Hematopoietic multipotent progenitor cell (in vitro differentiated cells): ENCODE data around the gene PBLD. TPM values are rescaled to one million over a fixed set of nuclear protein-coding genes. Genes with fewer than 3 reads are reported as not detected.
"Not testable (repeated sequence)": the region's sequence is repeated elsewhere in the genome, so short reads cannot be mapped to it uniquely, and the experiment has no call there.

Experiments used
- DNase-seq, 3 donors: peaks; one replicate each; pipeline ENCODE4 v3.0.0-alpha.2; 2011 to 2015; ENCODE audit warnings: low read depth in 2 of 3, low spot score in 2 of 3
- total RNA-seq: library from RNA; depleted of rRNA; stranded (reverse); fragments of >200 nt; gene quantifications from one replicate; pipeline ENCODE4 v1.2.3, GENCODE V29; 2012

PBLD gene
- total RNA-seq, 1 donor: 3.2 TPM

GRCh38 chr10:68331455-68332258 lies 1.1 kb downstream of the PBLD start, which contains the start of gene HNRNPH3:
HNRNPH3 (plus strand) TSS chr10:68332064; CDS start chr10:68337222, 5,158 bp downstream.
- peak; percentile 99 to 100 (median 99) for DNase-seq

GRCh38 chr10:68330852-68331454 lies 1.8 kb downstream of the PBLD start:
- DNase-seq: peak in 1 of 3 donors; percentile 22

GRCh38 chr10:68329506-68329861 lies 3.2 kb downstream of the PBLD start:
- no peak for DNase-seq

- DNase-seq: peak in 2 of 3 donors; percentile 65 to 73
Measured at GRCh38 chr10:68327889-68328786, 4.6 kb downstream of the PBLD start.

GRCh38 chr10:68324396-68324795 lies 8.3 kb downstream of the PBLD start:
- DNase-seq: not testable (repeated sequence)

GRCh38 chr10:68318331-68319059 lies 14.2 kb downstream of the PBLD start:
- DNase-seq: no peak

- DNase-seq: no peak
Measured at GRCh38 chr10:68315582-68315981, 17.1 kb downstream of the PBLD start.

- not testable (repeated sequence) for DNase-seq
Measured at GRCh38 chr10:68314930-68315329, 17.8 kb downstream of the PBLD start.

GRCh38 chr10:68310531-68310930 lies 22.2 kb downstream of the PBLD start:
- DNase-seq: no peak

- no peak for DNase-seq
Measured at GRCh38 chr10:68305854-68306253, 26.9 kb downstream of the PBLD start.

- DNase-seq: no peak
Measured at GRCh38 chr10:68303849-68304412, 28.8 kb downstream of the PBLD start.

GRCh38 chr10:68302871-68303270 lies 29.9 kb downstream of the PBLD start:
- DNase-seq: no peak

- DNase-seq: no peak
Measured at GRCh38 chr10:68302503-68302823, 30.3 kb downstream of the PBLD start.

GRCh38 chr10:68301790-68302502 lies 30.8 kb downstream of the PBLD start:
- peak in 2 of 3 donors; percentile 35 to 75 for DNase-seq

- DNase-seq: no peak
Measured at GRCh38 chr10:68301301-68301700, 31.4 kb downstream of the PBLD start.

GRCh38 chr10:68296843-68297663 lies 35.7 kb downstream of the PBLD start:
- no peak for DNase-seq

- no peak for DNase-seq
Measured at GRCh38 chr10:68290736-68291135, 42.0 kb downstream of the PBLD start.

GRCh38 chr10:68288717-68289116 lies 44.0 kb downstream of the PBLD start:
- no peak for DNase-seq
